Activated T-helper 1 cell treated with anti-CD3 and anti-CD28 coated beads, Interleukin-12 subunit alpha, Interleukin-12 subunit beta, Interleukin-2, Interleukin-4 antibody, amounts not matched to agents 30 ng/mL and 10 ng/mL and 1 ng/mL, durations not matched to agents 14 hours and 24 hours and 36 hours (primary cell): ENCODE results near the gene KLHDC8A. TPM values are rescaled to one million over a fixed set of nuclear protein-coding genes. Genes with fewer than 3 reads are reported as not detected.

Experiments used
- DNase-seq: peaks from one replicate; pipeline ENCODE4 v3.0.0; 2021; ENCODE audit warnings: low spot score
- H3K27ac Mint-ChIP-seq: one replicate; pipeline ENCODE4 v1.8.0; 2021; ENCODE audit warnings: mild to moderate bottlenecking, mixed read lengths
- H3K27me3 Mint-ChIP-seq: one replicate; pipeline ENCODE4 v1.8.0; 2022; ENCODE audit warnings: mild to moderate bottlenecking, moderate library complexity, mixed read lengths; ENCODE audit not compliant: insufficient read depth
- H3K36me3 Mint-ChIP-seq: one replicate; pipeline ENCODE4 v1.8.0; 2021; ENCODE audit warnings: low read depth, mixed read lengths
- H3K4me1 Mint-ChIP-seq: one replicate; pipeline ENCODE4 v1.8.0; 2021; ENCODE audit warnings: low read depth, mixed read lengths
- H3K4me3 Mint-ChIP-seq: one replicate; pipeline ENCODE4 v1.8.0; 2021; ENCODE audit warnings: mild to moderate bottlenecking, moderate library complexity, mixed read lengths
- H3K9me3 Mint-ChIP-seq: one replicate; pipeline ENCODE4 v1.8.0; 2021; ENCODE audit warnings: mixed read lengths
- intact Hi-C: fragments of 100-400 bp; cut with micrococcal nuclease; formaldehyde crosslinking; loops from one replicate; pipeline ENCODE4 v1.15.1; 2024
- total RNA-seq: library from RNA; stranded (reverse); gene quantifications from 2 replicates; pipeline ENCODE4 v1.2.3, GENCODE V29; 2022

Gene KLHDC8A
- total RNA-seq, 1 donor from 2014 or later, result not detected

GRCh38 chr1:205332015-205332791, 24.5 kb downstream of the KLHDC8A start:
- intact Hi-C loops, result loop anchor here (10.0 kb wide), 1 partner anchor 357 kb away; no protein-coding TSS in a partner anchor
- no peaks in the 10 kb centered on the region for H3K36me3 Mint-ChIP-seq
- H3K27me3 Mint-ChIP-seq, result peaks cover 34% of the 10 kb centered on the region

GRCh38 chr1:205330150-205330549, 26.6 kb downstream of the KLHDC8A start:
- peaks cover 38% of the 10 kb centered on the region for H3K27me3 Mint-ChIP-seq
- no peaks in the 10 kb centered on the region for H3K36me3 Mint-ChIP-seq
- no peak overlapping the region for H3K27ac Mint-ChIP-seq
- H3K9me3 Mint-ChIP-seq, result no peaks in the 10 kb centered on the region
- H3K4me3 Mint-ChIP-seq, result no peak overlapping the region
- no peak for DNase-seq
- intact Hi-C loops, result loop anchor here (10.0 kb wide), 1 partner anchor 355 kb away; no protein-coding TSS in a partner anchor
- H3K4me1 Mint-ChIP-seq, result peaks cover 5% of the 10 kb centered on the region

More at GRCh38 chr1:205332015-205332791, 24.5 kb downstream of the KLHDC8A start:
- no peaks in the 10 kb centered on the region for H3K4me1 Mint-ChIP-seq
- no peak overlapping the region for H3K4me3 Mint-ChIP-seq
- no peaks in the 10 kb centered on the region for H3K9me3 Mint-ChIP-seq
- no peak for DNase-seq
- H3K27ac Mint-ChIP-seq, result no peak overlapping the region

- H3K27ac Mint-ChIP-seq, result no peak overlapping the region
- no peak overlapping the region for H3K4me3 Mint-ChIP-seq
- no peaks in the 10 kb centered on the region for H3K9me3 Mint-ChIP-seq
- peaks cover 9% of the 10 kb centered on the region for H3K4me1 Mint-ChIP-seq
- peaks cover 38% of the 10 kb centered on the region for H3K27me3 Mint-ChIP-seq
- DNase-seq, result no peak
- H3K36me3 Mint-ChIP-seq, result no peaks in the 10 kb centered on the region
- intact Hi-C loops, result loop anchor here (10.0 kb wide), 1 partner anchor 355 kb away; no protein-coding TSS in a partner anchor
These were observed 27.0 kb downstream of the KLHDC8A start for GRCh38 chr1:205329719-205330118.

GRCh38 chr1:205328476-205328875, 28.2 kb downstream of the KLHDC8A start:
- Mint-ChIP-seq H3K9me3 (no peaks in the 10 kb centered on the region), H3K27ac (no peak overlapping the region), H3K36me3 (no peaks in the 10 kb centered on the region), H3K4me3 (no peak overlapping the region), H3K4me1 (peaks cover 11% of the 10 kb centered on the region), H3K27me3 (peaks cover 34% of the 10 kb centered on the region)
- DNase-seq, result no peak
- intact Hi-C loops, result no loop called here

GRCh38 chr1:205326812-205327466, 29.8 kb downstream of the KLHDC8A start:
- Mint-ChIP-seq H3K4me1 (peaks cover 15% of the 10 kb centered on the region), H3K9me3 (no peaks in the 10 kb centered on the region), H3K36me3 (no peaks in the 10 kb centered on the region), H3K4me3 (no peak overlapping the region), H3K27me3 (peaks cover 27% of the 10 kb centered on the region), H3K27ac (no peak overlapping the region)
- no peak for DNase-seq
- intact Hi-C loops, result no loop called here

GRCh38 chr1:205325334-205325884, 31.3 kb downstream of the KLHDC8A start:
- Mint-ChIP-seq H3K4me1 (peaks cover 29% of the 10 kb centered on the region), H3K27me3 (peaks cover 18% of the 10 kb centered on the region), H3K4me3 (no peak overlapping the region), H3K36me3 (no peaks in the 10 kb centered on the region), H3K9me3 (no peaks in the 10 kb centered on the region), H3K27ac (no peak overlapping the region)
- peak; percentile 39 for DNase-seq
- intact Hi-C loops, result loop anchor here (1.0 kb wide), 1 partner anchor 52 kb away; no protein-coding TSS in a partner anchor

GRCh38 chr1:205324781-205325180, 31.9 kb downstream of the KLHDC8A start:
- intact Hi-C loops, result loop anchor here (1.0 kb wide), 1 partner anchor 51 kb away; no protein-coding TSS in a partner anchor
- Mint-ChIP-seq H3K4me1 (peaks cover 34% of the 10 kb centered on the region), H3K36me3 (no peaks in the 10 kb centered on the region), H3K27ac (no peak overlapping the region), H3K9me3 (no peaks in the 10 kb centered on the region), H3K4me3 (no peak overlapping the region), H3K27me3 (peaks cover 18% of the 10 kb centered on the region)
- DNase-seq, result no peak

- H3K9me3 Mint-ChIP-seq, result no peaks in the 10 kb centered on the region
- intact Hi-C loops, result no loop called here
- peaks cover 44% of the 10 kb centered on the region for H3K4me1 Mint-ChIP-seq
These were observed 32.9 kb downstream of the KLHDC8A start for GRCh38 chr1:205323794-205324193.

GRCh38 chr1:205321959-205322283, 34.8 kb downstream of the KLHDC8A start:
- H3K36me3 Mint-ChIP-seq, result peaks cover 2% of the 10 kb centered on the region
- H3K27me3 Mint-ChIP-seq, result peaks cover 13% of the 10 kb centered on the region
- no peaks in the 10 kb centered on the region for H3K9me3 Mint-ChIP-seq
- H3K27ac Mint-ChIP-seq, result peak overlapping the region; percentile 26
- peaks cover 63% of the 10 kb centered on the region for H3K4me1 Mint-ChIP-seq
- DNase-seq, result no peak
- intact Hi-C loops, result loop anchor here (1.0 to 2.0 kb wide), 6 partner anchors 9 to 93 kb away; no protein-coding TSS in a partner anchor
- peak overlapping the region; percentile 95 for H3K4me3 Mint-ChIP-seq

More at GRCh38 chr1:205323794-205324193, 32.9 kb downstream of the KLHDC8A start:
- H3K27me3 Mint-ChIP-seq, result peaks cover 15% of the 10 kb centered on the region
- H3K4me3 Mint-ChIP-seq, result no peak overlapping the region
- no peak for DNase-seq
- H3K36me3 Mint-ChIP-seq, result peaks cover 2% of the 10 kb centered on the region
- no peak overlapping the region for H3K27ac Mint-ChIP-seq

GRCh38 chr1:205321162-205321958, 35.4 kb downstream of the KLHDC8A start, which contains the start of gene NUAK2:
Gene NUAK2 (minus strand): TSS chr1:205321745. CDS start chr1:205321628, 117 bp downstream.
- DNase-seq, result peak; percentile 78
- Mint-ChIP-seq H3K36me3 (peaks cover 2% of the 10 kb centered on the region), H3K9me3 (no peaks in the 10 kb centered on the region), H3K27me3 (peaks cover 8% of the 10 kb centered on the region), H3K4me1 (peaks cover 68% of the 10 kb centered on the region), H3K4me3 (peak within 1 kb of the TSS; percentile 95), H3K27ac (peak within 1 kb of the TSS; percentile 80)
- intact Hi-C loops, result loop anchor here (1.0 to 2.0 kb wide), 6 partner anchors 8 to 93 kb away; no protein-coding TSS in a partner anchor

- H3K9me3 Mint-ChIP-seq, result no peaks in the 10 kb centered on the region
- peak overlapping the region; percentile 95 for H3K4me3 Mint-ChIP-seq
- H3K27me3 Mint-ChIP-seq, result peaks cover 2% of the 10 kb centered on the region
- H3K36me3 Mint-ChIP-seq, result peaks cover 2% of the 10 kb centered on the region
- peaks cover 77% of the 10 kb centered on the region for H3K4me1 Mint-ChIP-seq
- intact Hi-C loops, result loop anchor here (2.0 kb wide), 3 partner anchors 17 to 91 kb away; no protein-coding TSS in a partner anchor
- DNase-seq, result peak; percentile 15
- peak overlapping the region; percentile 18 for H3K27ac Mint-ChIP-seq
These were observed 37.4 kb downstream of the KLHDC8A start for GRCh38 chr1:205319081-205320018.
